Heart right ventricle (tissue), 16 donors: Measurements from ENCODE around the gene MOAP1. TPM values are rescaled to one million over a fixed set of nuclear protein-coding genes. Genes with fewer than 3 reads are reported as not detected.
"Not testable (repeated sequence)": the region's sequence is repeated elsewhere in the genome, so short reads cannot be mapped to it uniquely, and the experiment has no call there.

Experiments used
- ATAC-seq, 8 donors: fragments of 200-7000 bp; cut with Tn5 transposase; one replicate each; pipeline ENCODE4 v1.9.1; 2020; ENCODE audit warnings: mild to moderate bottlenecking in 8 of 8, moderate library complexity in 8 of 8, moderate number of reproducible peaks in 1 of 8
- DNase-seq, 2 donors: peaks; one replicate each; pipeline ENCODE4 v3.0.0-alpha.2; 2020
- H3K27ac ChIP-seq, 10 donors: fragments of 200-600 bp; sonication (generic) in 2 of 10; one replicate each; pipeline versions ENCODE4 v1.5.0 to v1.8.0; 2020 to 2022; ENCODE audit warnings: mild to moderate bottlenecking in 3 of 10
- H3K27me3 ChIP-seq, 7 donors: fragments of 200-600 bp; one replicate each; pipeline ENCODE4 v1.8.0; 2021 to 2022; ENCODE audit warnings: mild to moderate bottlenecking in 2 of 7
- H3K36me3 ChIP-seq, 9 donors: fragments of 200-600 bp; sonication (generic) in 1 of 9; one replicate each; pipeline versions ENCODE4 v1.5.0 to v1.8.0; 2020 to 2022; ENCODE audit warnings: mild to moderate bottlenecking in 2 of 9
- H3K4me1 ChIP-seq, 9 donors: fragments of 200-600 bp; sonication (generic) in 1 of 9; one replicate each; pipeline versions ENCODE4 v1.5.0 to v1.8.0; 2020 to 2022; ENCODE audit warnings: mild to moderate bottlenecking in 4 of 9
- H3K4me3 ChIP-seq, 10 donors: fragments of 200-600 bp; sonication (generic) in 2 of 10; one replicate each; pipeline versions ENCODE4 v1.5.0 to v1.8.0; 2020 to 2022; ENCODE audit warnings: mild to moderate bottlenecking in 7 of 10, moderate library complexity in 2 of 10
- H3K9me3 ChIP-seq, 11 donors: fragments of 200-600 bp in 10 of 11; sonication (generic) in 2 of 11; one replicate each; pipeline versions ENCODE4 v1.5.0 to v1.8.0; 2013 to 2022; ENCODE audit warnings: mild to moderate bottlenecking in 2 of 11, control low read depth in 1 of 11, moderate library complexity in 1 of 11
- WGBS, 2 donors: extraction: QIAGEN DNeasy Blood & Tissue Kit; methylation state at CpG; one replicate each; pipeline ENCODE4 v1.1.7; 2013; ENCODE audit warnings: inconsistent platforms in 1 of 2; 5-methylcytosine and 5-hydroxymethylcytosine counted together
- intact Hi-C, 10 donors: fragments of 100-400 bp; cut with DNase I; formaldehyde crosslinking; loops; one replicate each; pipeline versions ENCODE4 v1.11.1 to v1.14.2; 2022
- long read RNA-seq, 3 donors: library from polyadenylated mRNA; unstranded; transcript quantifications; one replicate each; pipeline ENCODE4 v2.0.0, GENCODE V29; 2020 to 2021
- polyA plus RNA-seq, 2 donors: library from polyadenylated mRNA; stranded (reverse); fragments of 200-250 nt; gene quantifications; one replicate each; pipeline ENCODE4 v1.2.3, GENCODE V29; 2013
- total RNA-seq, 10 donors: library from RNA; stranded (reverse); fragmentation: NEBNext Ultra II Directional in 3 of 10; extraction: Animal tissue kit (Norgen Biotek cat#: 25700) in 3 of 10; gene quantifications; one replicate each; pipeline versions ENCODE4 v1.2.1 to v1.2.4, GENCODE V29; 2021 to 2023
- TF ChIP-seq, protein P1 (sequence below), 9 donors: fragments of 200-600 bp; sonication (generic) in 2 of 9; IDR thresholded peaks; one replicate each; pipeline versions ENCODE4 v1.5.0 to v1.8.0; 2021 to 2022; ENCODE audit warnings: antibody characterized with exemption in 9 of 9, mild to moderate bottlenecking in 5 of 9, moderate library complexity in 1 of 9
- donor health status: Arrhythmogenic right ventricular cardiomyopathy.
- donor health status: ischemic (EF 13 %, LVEDD 7.1; RV severe dilation, severe dysfunction).
- donor health status: healthy with polysubstance abuse.
- donor health status: DM: no; HTN: yes; CAD: no.
- donor health status: DM: no; HTN: no; CAD: no.
- donor health status: ischemic (EF 25% LVEDD 6.9; RV normal size, moderate dysfunction).
- donor health status: ischemic (EF 25% LVEDD 5.7; RV mildly dilated, moderate dysfunction).
- donor health status: healthy.
- donor health status: DM: yes; HTN: yes; CAD: no.
- donor health status: Ischemic cardiomyopathy.
- donor health status: ischemic (EF 35%, LVEDD 5.7; RV mildly dilated, moderate dysfunction).
- donor health status: nonischemic (EF 11% LVEDD 7.7; RV severe dilation, severe dysfunction).
- donor health status: DM: yes; HTN: yes; CAD: no.
- donor health status: PGD.
- donor health status: ischemic (EF 29% LVEDD 5.4; RV normal size, mild dysfunction).
- donor health status: nonischemic (EF 23%, LVEDD 6.1; RV moderate dilation, normal function).

The MOAP1 gene, protein sequence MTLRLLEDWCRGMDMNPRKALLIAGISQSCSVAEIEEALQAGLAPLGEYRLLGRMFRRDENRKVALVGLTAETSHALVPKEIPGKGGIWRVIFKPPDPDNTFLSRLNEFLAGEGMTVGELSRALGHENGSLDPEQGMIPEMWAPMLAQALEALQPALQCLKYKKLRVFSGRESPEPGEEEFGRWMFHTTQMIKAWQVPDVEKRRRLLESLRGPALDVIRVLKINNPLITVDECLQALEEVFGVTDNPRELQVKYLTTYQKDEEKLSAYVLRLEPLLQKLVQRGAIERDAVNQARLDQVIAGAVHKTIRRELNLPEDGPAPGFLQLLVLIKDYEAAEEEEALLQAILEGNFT
- 10 to 100 TPM; 47.7 to 96.1 (median 81.5) TPM for total RNA-seq
- polyA plus RNA-seq, result 10 to 100 TPM; 14.6 to 28.9 TPM
- long read RNA-seq, donor 1, transcript MOAP1-201 (3 exons, 2,441 nt), result major isoform, 89 of 105 reads
- long read RNA-seq, donor 1, transcript MOAP1-202 (2 exons, 2,529 nt), result minor isoform, 5 of 105 reads
- long read RNA-seq, donor 1, partial matches to known transcripts, result 11 of 105 reads
- long read RNA-seq, donor 1, other reads (novel, unspliced or antisense), result 0 of 105 reads
- long read RNA-seq, donor 2, transcript MOAP1-201 (3 exons, 2,441 nt), result major isoform, 96 of 113 reads
- long read RNA-seq, donor 2, transcript MOAP1-202 (2 exons, 2,529 nt), result minor isoform, 5 of 113 reads
- long read RNA-seq, donor 2, partial matches to known transcripts, result 0 of 113 reads
- long read RNA-seq, donor 2, other reads (novel, unspliced or antisense), result 12 of 113 reads
- long read RNA-seq, donor 3, transcript MOAP1-201 (3 exons, 2,441 nt), result major isoform, 173 of 199 reads
- long read RNA-seq, donor 3, transcript MOAP1-202 (2 exons, 2,529 nt), result minor isoform, 12 of 199 reads
- long read RNA-seq, donor 3, partial matches to known transcripts, result 11 of 199 reads
- long read RNA-seq, donor 3, other reads (novel, unspliced or antisense), result 3 of 199 reads

DNA sequence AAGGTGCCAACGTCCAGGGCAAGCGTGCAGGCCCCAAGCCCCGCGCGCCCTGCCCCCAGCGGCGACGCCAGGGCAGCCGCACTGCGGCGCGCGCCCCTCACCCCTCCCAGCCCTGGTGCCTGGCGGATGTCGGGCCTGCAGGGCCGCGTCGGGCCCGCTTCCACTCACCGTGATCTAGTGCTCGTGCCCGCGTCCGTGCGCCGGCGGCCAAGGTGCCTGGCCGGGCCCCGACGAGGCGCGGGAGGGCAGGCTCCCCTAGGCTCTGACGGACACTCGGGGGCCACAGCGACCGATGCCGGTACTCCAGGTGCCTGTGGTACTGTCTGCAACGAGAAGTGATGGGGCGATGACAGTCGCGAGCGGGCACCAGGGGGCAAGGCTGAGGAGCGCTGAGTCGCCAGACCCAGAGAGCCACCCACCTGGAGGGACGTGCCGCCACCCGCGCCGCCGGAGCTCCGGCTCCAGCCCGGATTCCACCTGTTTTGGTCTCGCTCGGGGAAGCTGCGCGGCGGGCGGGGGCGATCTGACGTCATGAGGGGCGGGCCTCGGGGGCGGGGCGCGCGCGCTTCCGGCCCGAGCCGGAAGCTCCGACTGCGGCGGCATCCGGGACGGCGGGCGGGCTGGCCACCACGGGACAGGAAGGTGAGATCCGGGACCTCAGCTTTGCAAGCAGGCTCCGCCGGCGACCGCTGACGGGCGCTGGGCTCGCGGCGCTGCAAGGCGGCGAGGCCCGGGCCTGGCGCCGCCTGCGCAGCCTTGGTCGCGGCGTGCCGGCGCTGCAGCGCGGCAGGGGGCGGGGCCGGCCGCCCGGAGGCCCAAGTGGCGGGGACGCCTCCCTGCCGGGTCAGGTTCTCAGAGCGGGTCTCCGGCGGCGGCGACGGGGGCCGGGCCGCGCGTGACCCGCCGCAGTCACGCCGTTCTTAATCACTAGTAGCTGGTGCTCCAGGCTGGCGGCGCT lies at the start of gene MOAP1, which contains the start of gene LYSET:
MOAP1 (minus strand) TSS at position 507 of the 958 bp plus-strand sequence. CDS start 655 bp downstream, outside the sequence.
LYSET (plus strand) TSS at position 927 of the 958 bp plus-strand sequence. CDS start 89 bp downstream, outside the sequence.
- H3K36me3 ChIP-seq, result peaks cover 0 to 60% (median 21%) of the 10 kb centered on the region in 9 donors
- intact Hi-C loops, result loop anchor here in 3 of 10 donors (1.0 to 2.0 kb wide), 2 partner anchors 22 to 23 kb away; partner anchors contain the start of genes GON7 (in 3 of the 3) and UBR7 (in 3 of the 3)
- 0 to 2% methylated on average over 113 to 124 of the region's 124 CpGs for WGBS, 2 donors

DNA sequence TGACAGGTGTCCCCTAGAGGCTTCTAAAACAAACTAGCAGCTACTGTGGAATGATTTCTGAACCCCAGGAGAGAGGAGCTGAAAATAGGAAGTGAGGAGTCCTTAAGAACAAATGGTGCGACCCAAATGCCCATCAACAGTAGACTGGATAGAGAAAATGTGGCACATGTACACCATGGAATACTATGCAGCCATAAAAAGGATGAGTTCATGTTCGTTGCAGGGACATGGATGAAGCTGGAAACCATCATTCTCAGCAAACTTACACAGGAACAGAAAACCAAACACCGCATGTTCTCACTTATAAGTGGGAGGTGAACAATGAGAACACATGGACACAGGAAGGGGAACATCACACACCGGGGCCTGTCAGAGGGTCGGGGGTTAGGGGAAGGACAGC lies 48.4 kb upstream of the MOAP1 start:
- 85 to 90% methylated on average over 5 of the region's 5 CpGs for WGBS, 2 donors
- ATAC-seq, DNase-seq, H3K9me3 ChIP-seq, H3K27ac ChIP-seq, H3K27me3 ChIP-seq, H3K4me3 ChIP-seq: not testable (repeated sequence)
- Histone ChIP-seq H3K36me3 (peaks cover 0 to 15% (median 6%) of the 10 kb centered on the region in 9 donors), H3K4me1 (peaks cover 0 to 14% (median 6%) of the 10 kb centered on the region in 9 donors)
- intact Hi-C loops, result loop anchor here in 4 of 10 donors (10.0 kb wide), 4 partner anchors 102 to 392 kb away; partner anchors contain the start of gene BTBD7 (in 1 of the 4)

More for the DNA sequence above, at the start of gene MOAP1, which contains the start of gene LYSET:
- Histone ChIP-seq H3K4me3 (peak within 1 kb of the TSS; percentile 77 to 100 (median 92)), H3K4me1 (peaks cover 0 to 40% (median 26%) of the 10 kb centered on the region in 9 donors), H3K27me3 (no peaks in the 10 kb centered on the region), H3K27ac (peak within 1 kb of the TSS; percentile 85 to 98 (median 94)), H3K9me3 (no peaks in the 10 kb centered on the region)
- TF ChIP-seq, protein P1, sequence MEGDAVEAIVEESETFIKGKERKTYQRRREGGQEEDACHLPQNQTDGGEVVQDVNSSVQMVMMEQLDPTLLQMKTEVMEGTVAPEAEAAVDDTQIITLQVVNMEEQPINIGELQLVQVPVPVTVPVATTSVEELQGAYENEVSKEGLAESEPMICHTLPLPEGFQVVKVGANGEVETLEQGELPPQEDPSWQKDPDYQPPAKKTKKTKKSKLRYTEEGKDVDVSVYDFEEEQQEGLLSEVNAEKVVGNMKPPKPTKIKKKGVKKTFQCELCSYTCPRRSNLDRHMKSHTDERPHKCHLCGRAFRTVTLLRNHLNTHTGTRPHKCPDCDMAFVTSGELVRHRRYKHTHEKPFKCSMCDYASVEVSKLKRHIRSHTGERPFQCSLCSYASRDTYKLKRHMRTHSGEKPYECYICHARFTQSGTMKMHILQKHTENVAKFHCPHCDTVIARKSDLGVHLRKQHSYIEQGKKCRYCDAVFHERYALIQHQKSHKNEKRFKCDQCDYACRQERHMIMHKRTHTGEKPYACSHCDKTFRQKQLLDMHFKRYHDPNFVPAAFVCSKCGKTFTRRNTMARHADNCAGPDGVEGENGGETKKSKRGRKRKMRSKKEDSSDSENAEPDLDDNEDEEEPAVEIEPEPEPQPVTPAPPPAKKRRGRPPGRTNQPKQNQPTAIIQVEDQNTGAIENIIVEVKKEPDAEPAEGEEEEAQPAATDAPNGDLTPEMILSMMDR (IDR thresholded peaks at IDR 0.05), result peak in 6 of 9 donors; percentile 4 to 41 (median 33)
- ATAC-seq (peak; percentile 93 to 98 (median 95)), DNase-seq (peak; percentile 88 to 89)

DNA sequence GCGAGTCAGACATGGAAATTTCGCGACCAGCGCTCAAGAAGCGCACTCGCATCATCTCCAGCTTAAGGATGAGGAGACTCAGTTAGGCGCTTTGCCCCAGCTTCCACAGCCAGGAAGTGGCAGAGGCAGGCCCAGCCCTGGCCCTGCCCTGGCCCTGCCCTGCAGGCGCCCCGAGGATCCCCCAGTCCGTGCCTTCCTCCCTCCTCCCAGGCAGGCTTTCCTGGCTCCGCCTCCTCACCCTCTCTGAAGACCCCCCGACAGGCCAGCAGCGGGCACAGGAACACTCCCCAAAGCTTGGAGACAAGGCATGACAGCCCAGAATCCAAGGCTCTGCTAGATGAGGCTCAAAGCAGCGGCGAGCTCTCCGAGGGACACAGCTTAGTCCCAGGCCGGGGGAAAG lies 47.5 kb upstream of the MOAP1 start:
- WGBS, 2 donors, result 55 to 57% methylated on average over 17 of the region's 17 CpGs
- ATAC-seq (no peak), DNase-seq (no peak)
- TF ChIP-seq, protein P1 (IDR thresholded peaks at IDR 0.05), result no peak
- Histone ChIP-seq H3K36me3 (peaks cover 0 to 24% (median 14%) of the 10 kb centered on the region in 9 donors), H3K4me3 (peak overlapping the region in 8 of 10 donors; percentile 26 to 62 (median 58)), H3K27me3 (peaks cover 0 to 4% (median 0%) of the 10 kb centered on the region in 7 donors), H3K27ac (no peak overlapping the region), H3K4me1 (peaks cover 0 to 14% (median 6%) of the 10 kb centered on the region in 9 donors), H3K9me3 (no peaks in the 10 kb centered on the region)
- intact Hi-C loops, result loop anchor here in 4 of 10 donors (10.0 kb wide), 4 partner anchors 103 to 393 kb away; partner anchors contain the start of gene BTBD7 (in 1 of the 4)
